GM12874 (cell line): Measurements from ENCODE around the gene ERCC6.

Experiments
- CTCF ChIP-seq: IDR thresholded peaks from 2 replicates; pipeline ENCODE4 v1.5.1; 2011; ENCODE audit warnings: low read depth, mild to moderate bottlenecking, control low read depth, low read length, moderate library complexity; ENCODE audit not compliant: insufficient read depth

ERCC6 gene

GRCh38 chr10:49572594-49573114 lies 33.7 kb upstream of the ERCC6 start:
- no peak for TF ChIP-seq CTCF

- TF ChIP-seq CTCF = no peak
Measured at GRCh38 chr10:49571388-49571787, 32.5 kb upstream of the ERCC6 start.

DNA sequence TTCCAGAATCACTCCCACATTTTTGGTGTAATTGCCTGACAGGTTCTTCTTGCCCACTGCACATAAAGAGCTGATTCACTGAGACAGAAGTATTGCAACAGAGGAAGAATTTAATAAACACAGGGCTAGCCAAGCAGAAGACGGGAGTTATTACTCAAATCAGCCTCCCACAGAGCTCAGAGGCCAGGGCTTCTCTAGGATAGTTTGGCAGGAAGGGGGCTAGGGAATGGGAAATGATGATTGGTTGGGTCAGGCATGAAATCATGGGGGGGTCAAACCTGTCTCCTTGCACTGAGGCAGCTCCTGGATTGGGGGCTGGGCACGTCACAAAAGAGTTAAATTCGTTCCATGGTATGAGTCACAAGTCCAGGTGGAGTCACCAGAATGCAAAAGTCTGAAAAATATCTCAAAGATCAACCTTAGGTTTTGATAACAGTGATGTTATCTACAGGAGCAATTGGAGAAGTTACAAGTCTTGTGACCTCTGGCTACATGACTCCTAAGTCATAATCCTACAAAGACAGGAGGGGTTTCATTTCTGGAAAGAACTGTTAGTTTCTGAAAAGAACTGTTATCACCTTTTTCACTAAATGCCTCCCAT lies 30.2 kb upstream of the ERCC6 start:
- TF ChIP-seq CTCF = no peak

DNA sequence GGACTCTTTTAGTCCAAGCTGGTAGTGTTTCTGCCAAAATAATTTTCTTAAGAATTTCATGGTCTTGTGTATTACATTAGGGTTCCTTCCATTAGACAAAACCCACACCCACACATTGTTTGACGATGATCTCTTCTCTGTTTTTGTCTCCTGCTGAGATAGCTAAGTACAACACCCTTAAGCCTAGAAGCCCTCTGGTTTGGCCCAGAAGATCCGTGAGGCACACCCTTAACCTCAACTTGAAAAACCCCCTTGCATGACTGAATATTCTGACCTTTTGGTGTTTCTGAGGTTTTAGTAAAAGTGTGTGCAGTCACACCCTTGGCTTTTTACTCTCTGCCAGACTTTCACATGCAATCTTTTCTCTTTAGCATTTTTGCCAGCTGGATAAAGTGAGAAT lies 29.3 kb upstream of the ERCC6 start:
- TF ChIP-seq CTCF = no peak

DNA sequence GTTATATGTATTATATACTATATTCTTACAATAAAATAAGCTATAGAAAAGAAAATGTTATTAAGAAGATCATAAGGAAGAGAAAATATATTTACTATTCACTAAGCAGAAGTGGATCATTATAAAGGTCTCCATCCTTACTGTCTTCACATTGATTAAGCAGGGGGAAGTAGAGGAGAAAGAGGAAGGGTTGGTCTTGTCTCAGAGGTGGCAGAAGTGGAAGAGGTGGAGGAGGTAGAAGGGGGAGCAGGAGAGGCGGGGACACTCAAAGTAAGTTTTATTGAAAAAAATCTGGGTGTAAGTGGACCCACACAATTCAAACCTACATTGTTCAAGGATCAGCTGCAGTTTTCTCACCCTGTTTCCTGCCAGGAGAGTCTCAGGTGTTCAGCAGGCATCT lies 28.9 kb upstream of the ERCC6 start:
- no peak for TF ChIP-seq CTCF

DNA sequence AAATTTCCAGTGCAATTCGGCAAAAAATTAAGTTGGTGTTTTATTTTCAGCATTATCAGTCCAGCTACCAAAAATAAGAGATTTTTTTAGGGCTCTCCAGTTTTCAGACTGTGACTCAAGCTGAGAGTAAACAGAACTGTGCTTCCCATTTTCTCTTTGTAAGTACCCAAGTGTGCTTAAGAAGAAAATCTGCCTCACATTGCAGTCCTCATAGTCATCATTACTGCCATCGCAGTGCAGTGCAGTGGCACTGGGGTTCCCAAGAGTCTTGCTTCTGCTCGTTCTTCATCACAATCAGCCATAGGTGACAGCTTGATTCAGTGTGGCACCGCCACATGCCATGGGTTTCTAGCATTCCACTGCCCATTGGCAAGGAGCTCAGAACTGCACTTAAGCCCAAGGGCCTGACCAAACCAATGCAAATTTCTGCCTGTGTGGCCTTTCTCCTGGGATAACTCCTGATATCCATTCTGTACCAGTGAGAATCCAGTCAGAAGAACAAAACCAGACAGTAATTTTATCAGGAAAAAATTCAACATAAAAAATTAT lies 25.6 kb upstream of the ERCC6 start:
- no peak for TF ChIP-seq CTCF

- TF ChIP-seq CTCF = no peak
Measured at GRCh38 chr10:49562893-49563292, 24.0 kb upstream of the ERCC6 start.

- TF ChIP-seq CTCF = no peak
Measured at GRCh38 chr10:49560526-49560925, 21.6 kb upstream of the ERCC6 start.
